ENCODE measurements around the gene HINT2.

- no peak for TF ChIP-seq ELF4 (IDR thresholded peaks at IDR 0.05)
- TF ChIP-seq BHLHE40 (IDR thresholded peaks at IDR 0.05; ENCODE audit: borderline replicate concordance): no peak
- no peak for TF ChIP-seq SP1 (IDR thresholded peaks at IDR 0.05)
- no peak for TF ChIP-seq HDGF (IDR thresholded peaks at IDR 0.05; ENCODE audit: borderline replicate concordance)
- no peak for TF ChIP-seq TARDBP (IDR thresholded peaks at IDR 0.05)
- TF ChIP-seq FOXM1 (IDR thresholded peaks at IDR 0.05; ENCODE audit: borderline replicate concordance): no peak
- no peak for TF ChIP-seq FOXA1 (IDR thresholded peaks at IDR 0.05)
- TF ChIP-seq NFRKB (IDR thresholded peaks at IDR 0.05): no peak
- no peak for TF ChIP-seq FOXK2 (IDR thresholded peaks at IDR 0.05)
Observed at GRCh38 chr9:35831040-35831439, 16.2 kb upstream of the HINT2 start.
